Measurements from ENCODE around the gene LARP1. TPM values are rescaled to one million over a fixed set of nuclear protein-coding genes. Genes with fewer than 3 reads are reported as not detected.

LARP1 gene
- total RNA-seq, 2 experiments from 2014 or later: 201 to 208 TPM

GRCh38 chr5:154857530-154858296 lies 102.5 kb downstream of the LARP1 start:
- Mint-ChIP-seq H3K27me3 (ENCODE audit: low read depth) (no peaks in the 10 kb centered on the region), H3K4me1 (ENCODE audit: low read depth) (peaks cover 36% of the 10 kb centered on the region), H3K27ac (peak overlapping the region; percentile 100), H3K9me3 (ENCODE audit: insufficient read depth) (no peaks in the 10 kb centered on the region), H3K36me3 (ENCODE audit: low read depth) (peaks cover 25% of the 10 kb centered on the region), H3K4me3 (peak overlapping the region; percentile 81)
- ChIA-PET CTCF (interaction anchor here (1.2 to 1.7 kb wide), 2 partner anchors 11 to 207 kb away, joined by 4 to 7 read pairs; no protein-coding TSS in a partner anchor), POLR2A (interaction anchor here (0.6 to 1.7 kb wide), 9 partner anchors 23 to 102 kb away, joined by 3 to 6 read pairs (median 4); no protein-coding TSS in a partner anchor)
- DNase-seq (peak; percentile 88), ATAC-seq (peak; percentile 69)

- Mint-ChIP-seq H3K27ac (peak within 1 kb of the TSS; percentile 100), H3K27me3 (ENCODE audit: low read depth) (no peaks in the 10 kb centered on the region), H3K36me3 (ENCODE audit: low read depth) (peaks cover 31% of the 10 kb centered on the region), H3K9me3 (ENCODE audit: insufficient read depth) (no peaks in the 10 kb centered on the region), H3K4me3 (peak within 1 kb of the TSS; percentile 81), H3K4me1 (ENCODE audit: low read depth) (peaks cover 42% of the 10 kb centered on the region)
- ATAC-seq (peak; percentile 80), DNase-seq (peak; percentile 98)
- POLR2A ChIA-PET: interaction anchor here (0.6 to 1.0 kb wide), 9 partner anchors 9 to 100 kb away, joined by 3 to 7 read pairs (median 4); partner anchors contain the start of gene GEMIN5
- CTCF ChIA-PET: interaction anchor here (0.7 kb wide), 1 partner anchor 208 kb away, joined by 3 read pairs; no protein-coding TSS in a partner anchor
Measured at GRCh38 chr5:154858297-154858971, 103.3 kb downstream of the LARP1 start, which contains the start of gene CNOT8. Gene CNOT8 (plus strand): TSS chr5:154858627. CDS start chr5:154863279, 4,652 bp downstream.

GRCh38 chr5:154858972-154859871 lies 104.0 kb downstream of the LARP1 start:
- H3K27ac Mint-ChIP-seq: peak overlapping the region; percentile 100
- no peaks in the 10 kb centered on the region for H3K9me3 Mint-ChIP-seq (ENCODE audit: insufficient read depth)
- H3K4me3 Mint-ChIP-seq: peak overlapping the region; percentile 81
- peaks cover 45% of the 10 kb centered on the region for H3K4me1 Mint-ChIP-seq (ENCODE audit: low read depth)
- no peak for ATAC-seq
- peak; percentile 36 for DNase-seq
- CTCF ChIA-PET: interaction anchor here (0.7 to 1.7 kb wide), 2 partner anchors 209 kb away, joined by 3 to 4 read pairs; no protein-coding TSS in a partner anchor
- peaks cover 36% of the 10 kb centered on the region for H3K36me3 Mint-ChIP-seq (ENCODE audit: low read depth)
- H3K27me3 Mint-ChIP-seq (ENCODE audit: low read depth): no peaks in the 10 kb centered on the region
- POLR2A ChIA-PET: interaction anchor here (0.6 to 1.0 kb wide), 8 partner anchors 8 to 101 kb away, joined by 3 to 7 read pairs (median 4); partner anchors contain the start of gene GEMIN5

GRCh38 chr5:154860123-154860522 lies 104.9 kb downstream of the LARP1 start:
- ATAC-seq (no peak), DNase-seq (peak; percentile 26)
- ChIA-PET POLR2A (no interaction called here), CTCF (interaction anchor here (1.4 to 1.7 kb wide), 2 partner anchors 30 to 209 kb away, joined by 3 to 4 read pairs; no protein-coding TSS in a partner anchor)
- H3K4me1 Mint-ChIP-seq (ENCODE audit: low read depth): peaks cover 45% of the 10 kb centered on the region
- peaks cover 42% of the 10 kb centered on the region for H3K36me3 Mint-ChIP-seq (ENCODE audit: low read depth)
- H3K4me3 Mint-ChIP-seq: peak overlapping the region; percentile 81
- peak overlapping the region; percentile 100 for H3K27ac Mint-ChIP-seq
- no peaks in the 10 kb centered on the region for H3K9me3 Mint-ChIP-seq (ENCODE audit: insufficient read depth)
- H3K27me3 Mint-ChIP-seq (ENCODE audit: low read depth): no peaks in the 10 kb centered on the region

GRCh38 chr5:154860765-154861164 lies 105.6 kb downstream of the LARP1 start:
- Mint-ChIP-seq H3K4me1 (ENCODE audit: low read depth) (peaks cover 48% of the 10 kb centered on the region), H3K36me3 (ENCODE audit: low read depth) (peaks cover 49% of the 10 kb centered on the region)

GRCh38 chr5:154861946-154862345 lies 106.8 kb downstream of the LARP1 start:
- Mint-ChIP-seq H3K4me3 (peak overlapping the region; percentile 32), H3K36me3 (ENCODE audit: low read depth) (peaks cover 55% of the 10 kb centered on the region), H3K27ac (no peak overlapping the region), H3K4me1 (ENCODE audit: low read depth) (peaks cover 45% of the 10 kb centered on the region), H3K27me3 (ENCODE audit: low read depth) (no peaks in the 10 kb centered on the region), H3K9me3 (ENCODE audit: insufficient read depth) (no peaks in the 10 kb centered on the region)
- POLR2A ChIA-PET: no interaction called here
- ATAC-seq (no peak), DNase-seq (no peak)
- CTCF ChIA-PET: no interaction called here

More at GRCh38 chr5:154860765-154861164, 105.6 kb downstream of the LARP1 start:
- DNase-seq (no peak), ATAC-seq (no peak)
- H3K4me3 Mint-ChIP-seq: peak overlapping the region; percentile 81
- CTCF ChIA-PET: interaction anchor here (1.4 to 1.7 kb wide), 2 partner anchors 31 to 210 kb away, joined by 3 to 4 read pairs; no protein-coding TSS in a partner anchor
- H3K27me3 Mint-ChIP-seq (ENCODE audit: low read depth): no peaks in the 10 kb centered on the region
- POLR2A ChIA-PET: no interaction called here
- no peaks in the 10 kb centered on the region for H3K9me3 Mint-ChIP-seq (ENCODE audit: insufficient read depth)
- peak overlapping the region; percentile 100 for H3K27ac Mint-ChIP-seq

GRCh38 chr5:154862766-154863165 lies 107.6 kb downstream of the LARP1 start:
- H3K4me1 Mint-ChIP-seq (ENCODE audit: low read depth): peaks cover 41% of the 10 kb centered on the region
- no peak for DNase-seq
- H3K27ac Mint-ChIP-seq: peak overlapping the region; percentile 14
- H3K4me3 Mint-ChIP-seq: no peak overlapping the region
- peaks cover 58% of the 10 kb centered on the region for H3K36me3 Mint-ChIP-seq (ENCODE audit: low read depth)
- H3K27me3 Mint-ChIP-seq (ENCODE audit: low read depth): no peaks in the 10 kb centered on the region
- ChIA-PET CTCF (interaction anchor here (1.2 kb wide), 1 partner anchor 216 kb away, joined by 4 read pairs; no protein-coding TSS in a partner anchor), POLR2A (no interaction called here)
- no peak for ATAC-seq
- H3K9me3 Mint-ChIP-seq (ENCODE audit: insufficient read depth): no peaks in the 10 kb centered on the region

GRCh38 chr5:154863291-154864080 lies 108.3 kb downstream of the LARP1 start:
- Mint-ChIP-seq H3K4me1 (ENCODE audit: low read depth) (peaks cover 43% of the 10 kb centered on the region), H3K27ac (no peak overlapping the region), H3K27me3 (ENCODE audit: low read depth) (no peaks in the 10 kb centered on the region), H3K36me3 (ENCODE audit: low read depth) (peaks cover 59% of the 10 kb centered on the region), H3K4me3 (no peak overlapping the region), H3K9me3 (ENCODE audit: insufficient read depth) (no peaks in the 10 kb centered on the region)
- no peak for DNase-seq
- ChIA-PET CTCF (interaction anchor here (1.2 kb wide), 1 partner anchor 216 kb away, joined by 4 read pairs; no protein-coding TSS in a partner anchor), POLR2A (interaction anchor here (0.6 kb wide), 1 partner anchor 59 kb away, joined by 3 read pairs; no protein-coding TSS in a partner anchor)
- no peak for ATAC-seq

- H3K27ac Mint-ChIP-seq: no peak overlapping the region
- no peaks in the 10 kb centered on the region for H3K27me3 Mint-ChIP-seq (ENCODE audit: low read depth)
- POLR2A ChIA-PET: no interaction called here
- ATAC-seq (no peak), DNase-seq (no peak)
- no peaks in the 10 kb centered on the region for H3K9me3 Mint-ChIP-seq (ENCODE audit: insufficient read depth)
- peaks cover 35% of the 10 kb centered on the region for H3K4me1 Mint-ChIP-seq (ENCODE audit: low read depth)
- peaks cover 58% of the 10 kb centered on the region for H3K36me3 Mint-ChIP-seq (ENCODE audit: low read depth)
- no peak overlapping the region for H3K4me3 Mint-ChIP-seq
- CTCF ChIA-PET: no interaction called here
Measured at GRCh38 chr5:154865466-154866184, 110.4 kb downstream of the LARP1 start.

- no peaks in the 10 kb centered on the region for H3K9me3 Mint-ChIP-seq (ENCODE audit: insufficient read depth)
- CTCF ChIA-PET: interaction anchor here (1.0 kb wide), 1 partner anchor 217 kb away, joined by 3 read pairs; no protein-coding TSS in a partner anchor
- no peaks in the 10 kb centered on the region for H3K27me3 Mint-ChIP-seq (ENCODE audit: low read depth)
- H3K27ac Mint-ChIP-seq: no peak overlapping the region
- ATAC-seq: no peak
- H3K4me3 Mint-ChIP-seq: no peak overlapping the region
- no peak for DNase-seq
- POLR2A ChIA-PET: interaction anchor here (1.3 kb wide), 1 partner anchor 8 kb away, joined by 4 read pairs; the partner anchor contains the start of gene CNOT8
- H3K4me1 Mint-ChIP-seq (ENCODE audit: low read depth): peaks cover 26% of the 10 kb centered on the region
- H3K36me3 Mint-ChIP-seq (ENCODE audit: low read depth): peaks cover 60% of the 10 kb centered on the region
Measured at GRCh38 chr5:154866841-154867240, 111.7 kb downstream of the LARP1 start.

Measured in activated CD8-positive, alpha-beta T cell treated with anti-CD3 and anti-CD28 coated beads, Interleukin-2, amount 10 ng/mL, durations not matched to agents 7 days and 5 days (primary cell).